Thymus (tissue), 11 donors: ENCODE results near the gene ID4. TPM values are rescaled to one million over a fixed set of nuclear protein-coding genes. Genes with fewer than 3 reads are reported as not detected.

ENCODE experiments used
- DNase-seq, 9 donors: peaks; one replicate each; pipeline ENCODE4 v3.0.0-alpha.2; 2013; ENCODE audit warnings: low spot score in 9 of 9, low read depth in 6 of 9, missing footprints in 1 of 9
- H3K27ac ChIP-seq, 2 donors: one replicate each; pipeline ENCODE4 v1.5.1; 2013; ENCODE audit warnings: control low read depth in 1 of 2, low read depth in 1 of 2, low read length in 1 of 2, mild to moderate bottlenecking in 1 of 2, moderate library complexity in 1 of 2
- H3K27me3 ChIP-seq, 2 donors: one replicate each; pipeline ENCODE4 v1.5.1; 2013; ENCODE audit warnings: low read length in 1 of 2; ENCODE audit not compliant: control insufficient read depth in 2 of 2, insufficient read depth in 1 of 2
- H3K36me3 ChIP-seq, 2 donors: one replicate each; pipeline ENCODE4 v1.5.1; 2013; ENCODE audit warnings: low read length in 1 of 2, mild to moderate bottlenecking in 1 of 2, moderate library complexity in 1 of 2; ENCODE audit not compliant: control insufficient read depth in 2 of 2, insufficient read depth in 2 of 2
- H3K4me1 ChIP-seq, 2 donors: one replicate each; pipeline ENCODE4 v1.5.1; 2013; ENCODE audit warnings: low read length in 2 of 2; ENCODE audit not compliant: control insufficient read depth in 2 of 2, insufficient read depth in 2 of 2
- H3K4me3 ChIP-seq, 2 donors: one replicate each; pipeline ENCODE4 v1.5.1; 2013; ENCODE audit warnings: low read length in 2 of 2, control low read depth in 1 of 2, mild to moderate bottlenecking in 1 of 2
- H3K9me3 ChIP-seq, 2 donors: one replicate each; pipeline ENCODE4 v1.5.1; 2013; ENCODE audit warnings: low read length in 1 of 2, mild to moderate bottlenecking in 1 of 2; ENCODE audit not compliant: control insufficient read depth in 2 of 2, insufficient read depth in 1 of 2
- WGBS: extraction: QIAGEN DNeasy Blood & Tissue Kit; methylation state at CpG from one replicate; pipeline ENCODE4 v1.1.7; 2013; 5-methylcytosine and 5-hydroxymethylcytosine counted together
- polyA plus RNA-seq: library from polyadenylated mRNA; stranded (reverse); fragments of 200-250 nt; gene quantifications from one replicate; pipeline ENCODE4 v1.2.3, GENCODE V29; 2013
- total RNA-seq: library from RNA; stranded (reverse); fragments of 120-200 nt; gene quantifications from one replicate; pipeline ENCODE4 v1.2.4, GENCODE V29; 2013
- donor health status: healthy.

ID4 gene
- total and polyA plus RNA-seq, 2 donors, result 1.5 to 10.9 TPM

DNA sequence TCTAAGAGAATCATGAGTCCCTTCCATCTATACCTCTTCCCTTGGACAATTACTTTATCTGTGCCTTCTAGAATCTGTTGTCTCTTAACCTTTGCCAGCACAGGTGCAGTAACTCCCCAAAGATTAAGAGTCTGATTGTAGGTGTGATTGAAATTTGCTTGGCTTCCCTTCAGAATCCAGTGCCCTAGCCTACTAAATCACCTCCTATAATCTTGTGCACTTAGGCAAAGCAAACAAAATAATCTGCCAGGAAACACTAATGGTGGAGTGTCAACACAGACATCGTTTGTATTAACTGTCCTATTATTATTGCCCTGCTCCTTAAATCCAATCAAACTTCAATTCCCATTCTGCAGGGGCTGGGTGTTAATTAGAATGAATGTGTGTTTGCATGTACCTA lies 28.0 kb downstream of the ID4 start:
- Histone ChIP-seq H3K36me3 (no peaks in the 10 kb centered on the region), H3K27ac (no peak overlapping the region), H3K27me3 (no peaks in the 10 kb centered on the region), H3K4me3 (no peak overlapping the region), H3K4me1 (no peaks in the 10 kb centered on the region), H3K9me3 (no peaks in the 10 kb centered on the region)
- no peak for DNase-seq
- 57% methylated on average over 1 of the region's 1 CpG for WGBS

- Histone ChIP-seq H3K9me3 (no peaks in the 10 kb centered on the region), H3K36me3 (no peaks in the 10 kb centered on the region), H3K4me1 (no peaks in the 10 kb centered on the region), H3K4me3 (no peak overlapping the region), H3K27ac (no peak overlapping the region), H3K27me3 (no peaks in the 10 kb centered on the region)
- 92% methylated on average over 18 of the region's 18 CpGs for WGBS
- DNase-seq, result no peak
These were observed 29.2 kb downstream of the ID4 start for GRCh38 chr6:19866173-19866984.

DNA sequence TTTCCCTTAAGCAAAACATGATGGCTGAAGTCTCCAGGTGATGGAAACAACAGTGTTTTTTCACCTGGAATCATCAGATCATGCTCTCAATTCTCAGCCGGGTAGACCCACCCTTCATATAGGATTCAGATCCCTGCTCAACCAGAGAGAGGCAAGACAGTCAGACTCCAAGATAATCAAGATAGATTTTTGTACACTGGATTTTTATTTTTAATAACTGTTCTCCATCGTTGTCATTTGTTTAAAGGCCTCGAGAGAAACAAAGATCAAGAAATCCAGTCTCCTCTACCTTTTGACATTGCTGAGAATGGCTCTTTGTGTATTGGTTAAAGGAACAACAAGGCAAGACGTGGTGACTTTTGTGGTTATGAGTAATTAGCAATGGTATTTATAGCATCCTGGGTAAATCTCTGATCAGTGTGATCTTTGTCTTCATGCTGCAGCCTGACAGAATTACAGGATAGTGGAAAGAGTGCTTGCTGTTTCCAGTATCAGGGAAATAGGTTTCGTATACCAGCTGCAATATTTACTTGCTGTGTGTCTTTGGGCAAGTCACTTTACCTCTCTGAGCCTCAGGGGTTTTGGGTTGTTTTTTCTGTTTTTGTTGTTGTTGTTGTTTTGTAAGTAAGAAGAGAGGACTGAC lies 29.9 kb downstream of the ID4 start:
- no peaks in the 10 kb centered on the region for H3K4me1 ChIP-seq
- H3K9me3 ChIP-seq, result no peaks in the 10 kb centered on the region
- H3K27ac ChIP-seq, result no peak overlapping the region
- H3K4me3 ChIP-seq, result no peak overlapping the region
- WGBS, result 83% methylated on average over 5 of the region's 5 CpGs
- no peaks in the 10 kb centered on the region for H3K27me3 ChIP-seq
- DNase-seq, result no peak
- no peaks in the 10 kb centered on the region for H3K36me3 ChIP-seq

DNA sequence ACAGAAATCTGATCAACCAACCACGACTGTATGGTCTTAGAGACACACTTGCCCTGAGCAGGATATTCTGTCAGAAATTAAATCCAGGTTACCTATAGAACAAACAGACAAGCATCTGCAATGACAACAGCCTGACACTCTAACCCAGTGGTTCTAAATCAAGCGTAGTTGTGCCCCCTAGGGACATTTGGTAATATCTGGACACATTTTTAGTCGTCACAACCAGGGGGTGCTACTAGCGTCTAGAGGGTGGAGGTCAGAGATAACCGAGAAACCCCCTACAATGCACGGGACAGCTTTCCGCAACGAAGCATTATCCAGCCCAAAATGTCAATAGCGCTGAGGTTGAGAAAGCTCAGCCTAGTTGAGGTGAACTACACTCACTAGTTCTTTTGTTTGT lies 32.3 kb downstream of the ID4 start:
- no peak overlapping the region for H3K27ac ChIP-seq
- H3K4me3 ChIP-seq, result no peak overlapping the region
- DNase-seq, result no peak
- H3K27me3 ChIP-seq, result no peaks in the 10 kb centered on the region
- WGBS, result 87% methylated on average over 9 of the region's 9 CpGs
- H3K4me1 ChIP-seq, result no peaks in the 10 kb centered on the region
- no peaks in the 10 kb centered on the region for H3K36me3 ChIP-seq
- H3K9me3 ChIP-seq, result no peaks in the 10 kb centered on the region

DNA sequence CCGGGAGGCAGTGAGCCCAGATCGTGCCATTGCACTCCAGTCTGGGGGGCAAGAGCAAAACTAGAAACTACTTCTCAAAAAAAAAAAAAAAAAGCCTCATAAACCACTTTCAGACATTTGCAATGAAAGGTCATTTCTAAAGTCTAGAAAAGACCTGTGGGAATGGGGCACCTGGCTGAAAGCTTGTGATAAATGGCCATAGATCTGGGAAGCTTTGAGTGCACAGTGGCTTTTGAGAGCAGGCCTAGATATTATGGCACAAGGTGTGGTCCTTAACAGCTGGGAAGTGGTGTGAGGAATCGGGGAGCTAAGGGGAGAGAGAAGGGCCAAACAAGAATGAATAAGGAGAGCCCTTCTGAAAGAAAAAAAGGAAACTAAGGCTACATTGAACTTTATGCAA lies 33.2 kb downstream of the ID4 start:
- 89% methylated on average over 3 of the region's 3 CpGs for WGBS
- no peak overlapping the region for H3K27ac ChIP-seq
- H3K4me3 ChIP-seq, result no peak overlapping the region
- no peaks in the 10 kb centered on the region for H3K36me3 ChIP-seq
- H3K27me3 ChIP-seq, result no peaks in the 10 kb centered on the region
- no peaks in the 10 kb centered on the region for H3K4me1 ChIP-seq
- no peak for DNase-seq
- no peaks in the 10 kb centered on the region for H3K9me3 ChIP-seq

- H3K27me3 ChIP-seq, result no peaks in the 10 kb centered on the region
- no peaks in the 10 kb centered on the region for H3K36me3 ChIP-seq
- no peaks in the 10 kb centered on the region for H3K4me1 ChIP-seq
- H3K9me3 ChIP-seq, result no peaks in the 10 kb centered on the region
- H3K4me3 ChIP-seq, result no peak overlapping the region
- 62% methylated on average over 2 of the region's 2 CpGs for WGBS
- no peak for DNase-seq
- H3K27ac ChIP-seq, result no peak overlapping the region
These were observed 35.9 kb downstream of the ID4 start for GRCh38 chr6:19873031-19873430.

DNA sequence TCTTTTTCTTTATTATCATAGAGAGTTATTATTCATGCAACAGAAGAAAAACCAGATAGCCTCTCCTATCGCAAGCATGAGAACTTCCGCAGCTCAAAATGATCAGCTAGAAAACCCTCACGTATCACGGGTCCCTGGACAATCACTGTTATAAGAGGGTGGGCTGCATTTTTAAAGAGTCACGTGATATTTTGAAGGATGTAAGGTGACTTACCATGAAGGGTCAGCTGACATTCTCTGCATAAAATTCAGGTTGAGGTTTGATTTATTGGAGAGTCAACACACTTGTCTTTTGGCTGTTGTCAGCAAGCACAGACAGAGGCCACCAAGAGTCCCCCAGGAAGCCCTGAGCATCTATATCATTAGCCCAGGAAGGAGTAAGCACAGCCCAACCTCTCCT lies 39.5 kb downstream of the ID4 start:
- no peaks in the 10 kb centered on the region for H3K36me3 ChIP-seq
- no peaks in the 10 kb centered on the region for H3K27me3 ChIP-seq
- H3K4me3 ChIP-seq, result no peak overlapping the region
- no peak overlapping the region for H3K27ac ChIP-seq
- no peak for DNase-seq
- no peaks in the 10 kb centered on the region for H3K4me1 ChIP-seq
- H3K9me3 ChIP-seq, result no peaks in the 10 kb centered on the region
- WGBS, result 95% methylated on average over 5 of the region's 5 CpGs

GRCh38 chr6:19879663-19880062 lies 42.5 kb downstream of the ID4 start:
- H3K27me3 ChIP-seq, result no peaks in the 10 kb centered on the region
- no peak overlapping the region for H3K4me3 ChIP-seq
- no peaks in the 10 kb centered on the region for H3K9me3 ChIP-seq
- no peak overlapping the region for H3K27ac ChIP-seq
- DNase-seq, result no peak
- WGBS, result 86% methylated on average over 1 of the region's 1 CpG
- no peaks in the 10 kb centered on the region for H3K36me3 ChIP-seq
- H3K4me1 ChIP-seq, result no peaks in the 10 kb centered on the region

GRCh38 chr6:19880066-19880465 lies 42.9 kb downstream of the ID4 start:
- Histone ChIP-seq H3K4me3 (no peak overlapping the region), H3K9me3 (no peaks in the 10 kb centered on the region), H3K36me3 (no peaks in the 10 kb centered on the region), H3K27me3 (no peaks in the 10 kb centered on the region), H3K4me1 (no peaks in the 10 kb centered on the region), H3K27ac (no peak overlapping the region)
- 91% methylated on average over 2 of the region's 2 CpGs for WGBS
- no peak for DNase-seq
